Heart right ventricle (tissue), 16 donors: ENCODE data around the gene OTUD6A. TPM values are rescaled to one million over a fixed set of nuclear protein-coding genes. Genes with fewer than 3 reads are reported as not detected.

Experiments used
- ATAC-seq, 8 donors: fragments of 200-7000 bp; cut with Tn5 transposase; one replicate each; pipeline ENCODE4 v1.9.1; 2020; ENCODE audit warnings: mild to moderate bottlenecking in 8 of 8, moderate library complexity in 8 of 8, moderate number of reproducible peaks in 1 of 8
- DNase-seq, 2 donors: peaks; one replicate each; pipeline ENCODE4 v3.0.0-alpha.2; 2020
- H3K27ac ChIP-seq, 10 donors: fragments of 200-600 bp; sonication (generic) in 2 of 10; one replicate each; pipeline versions ENCODE4 v1.5.0 to v1.8.0; 2020 to 2022; ENCODE audit warnings: mild to moderate bottlenecking in 3 of 10
- H3K27me3 ChIP-seq, 7 donors: fragments of 200-600 bp; one replicate each; pipeline ENCODE4 v1.8.0; 2021 to 2022; ENCODE audit warnings: mild to moderate bottlenecking in 2 of 7
- H3K36me3 ChIP-seq, 9 donors: fragments of 200-600 bp; sonication (generic) in 1 of 9; one replicate each; pipeline versions ENCODE4 v1.5.0 to v1.8.0; 2020 to 2022; ENCODE audit warnings: mild to moderate bottlenecking in 2 of 9
- H3K4me1 ChIP-seq, 9 donors: fragments of 200-600 bp; sonication (generic) in 1 of 9; one replicate each; pipeline versions ENCODE4 v1.5.0 to v1.8.0; 2020 to 2022; ENCODE audit warnings: mild to moderate bottlenecking in 4 of 9
- H3K4me3 ChIP-seq, 10 donors: fragments of 200-600 bp; sonication (generic) in 2 of 10; one replicate each; pipeline versions ENCODE4 v1.5.0 to v1.8.0; 2020 to 2022; ENCODE audit warnings: mild to moderate bottlenecking in 7 of 10, moderate library complexity in 2 of 10
- H3K9me3 ChIP-seq, 11 donors: fragments of 200-600 bp in 10 of 11; sonication (generic) in 2 of 11; one replicate each; pipeline versions ENCODE4 v1.5.0 to v1.8.0; 2013 to 2022; ENCODE audit warnings: mild to moderate bottlenecking in 2 of 11, control low read depth in 1 of 11, moderate library complexity in 1 of 11
- CTCF ChIP-seq, 9 donors: fragments of 200-600 bp; sonication (generic) in 2 of 9; IDR thresholded peaks; one replicate each; pipeline versions ENCODE4 v1.5.0 to v1.8.0; 2021 to 2022; ENCODE audit warnings: antibody characterized with exemption in 9 of 9, mild to moderate bottlenecking in 5 of 9, moderate library complexity in 1 of 9
- WGBS, 2 donors: extraction: QIAGEN DNeasy Blood & Tissue Kit; methylation state at CpG; one replicate each; pipeline ENCODE4 v1.1.7; 2013; ENCODE audit warnings: inconsistent platforms in 1 of 2; 5-methylcytosine and 5-hydroxymethylcytosine counted together
- intact Hi-C, 10 donors: fragments of 100-400 bp; cut with DNase I; formaldehyde crosslinking; loops; one replicate each; pipeline versions ENCODE4 v1.11.1 to v1.14.2; 2022
- polyA plus RNA-seq, 2 donors: library from polyadenylated mRNA; stranded (reverse); fragments of 200-250 nt; gene quantifications; one replicate each; pipeline ENCODE4 v1.2.3, GENCODE V29; 2013
- total RNA-seq, 10 donors: library from RNA; stranded (reverse); fragmentation: NEBNext Ultra II Directional in 3 of 10; extraction: Animal tissue kit (Norgen Biotek cat#: 25700) in 3 of 10; gene quantifications; one replicate each; pipeline versions ENCODE4 v1.2.1 to v1.2.4, GENCODE V29; 2021 to 2023
- donor health status: Arrhythmogenic right ventricular cardiomyopathy.
- donor health status: ischemic (EF 13 %, LVEDD 7.1; RV severe dilation, severe dysfunction).
- donor health status: healthy with polysubstance abuse.
- donor health status: DM: no; HTN: yes; CAD: no.
- donor health status: DM: no; HTN: no; CAD: no.
- donor health status: ischemic (EF 25% LVEDD 6.9; RV normal size, moderate dysfunction).
- donor health status: ischemic (EF 25% LVEDD 5.7; RV mildly dilated, moderate dysfunction).
- donor health status: healthy.
- donor health status: DM: yes; HTN: yes; CAD: no.
- donor health status: Ischemic cardiomyopathy.
- donor health status: ischemic (EF 35%, LVEDD 5.7; RV mildly dilated, moderate dysfunction).
- donor health status: nonischemic (EF 11% LVEDD 7.7; RV severe dilation, severe dysfunction).
- donor health status: DM: yes; HTN: yes; CAD: no.
- donor health status: PGD.
- donor health status: ischemic (EF 29% LVEDD 5.4; RV normal size, mild dysfunction).
- donor health status: nonischemic (EF 23%, LVEDD 6.1; RV moderate dilation, normal function).

Gene OTUD6A
- total and polyA plus RNA-seq, 12 donors: not detected

DNA sequence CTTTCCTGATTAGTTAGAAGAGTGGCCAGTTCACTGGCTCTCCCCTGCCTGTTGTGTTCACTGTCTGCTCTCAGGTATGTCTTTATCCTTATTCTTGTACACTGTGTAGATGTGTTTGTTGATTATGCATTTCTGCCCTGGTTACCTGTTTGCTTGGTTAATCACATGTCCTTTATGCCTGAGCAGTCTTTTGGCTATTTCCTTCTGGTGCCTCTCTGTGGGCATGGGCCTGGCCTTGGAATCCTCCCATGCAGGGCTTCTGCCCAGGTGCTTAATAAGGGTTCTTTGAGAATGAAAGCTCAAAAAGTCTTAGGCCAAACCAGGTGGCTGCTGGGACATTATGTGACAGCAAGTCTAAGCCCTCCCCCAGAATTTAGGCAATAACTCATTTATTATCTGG, 26.5 kb downstream of the OTUD6A start:
- intact Hi-C loops: no loop called here
- Histone ChIP-seq H3K36me3 (no peaks in the 10 kb centered on the region), H3K9me3 (no peaks in the 10 kb centered on the region), H3K27me3 (peaks cover 0 to 11% (median 0%) of the 10 kb centered on the region in 7 donors), H3K4me3 (no peak overlapping the region), H3K27ac (no peak overlapping the region), H3K4me1 (peaks cover 0 to 19% (median 3%) of the 10 kb centered on the region in 9 donors)
- DNase-seq: no peak
- TF ChIP-seq CTCF (IDR thresholded peaks at IDR 0.05): no peak
- no peak for ATAC-seq

DNA sequence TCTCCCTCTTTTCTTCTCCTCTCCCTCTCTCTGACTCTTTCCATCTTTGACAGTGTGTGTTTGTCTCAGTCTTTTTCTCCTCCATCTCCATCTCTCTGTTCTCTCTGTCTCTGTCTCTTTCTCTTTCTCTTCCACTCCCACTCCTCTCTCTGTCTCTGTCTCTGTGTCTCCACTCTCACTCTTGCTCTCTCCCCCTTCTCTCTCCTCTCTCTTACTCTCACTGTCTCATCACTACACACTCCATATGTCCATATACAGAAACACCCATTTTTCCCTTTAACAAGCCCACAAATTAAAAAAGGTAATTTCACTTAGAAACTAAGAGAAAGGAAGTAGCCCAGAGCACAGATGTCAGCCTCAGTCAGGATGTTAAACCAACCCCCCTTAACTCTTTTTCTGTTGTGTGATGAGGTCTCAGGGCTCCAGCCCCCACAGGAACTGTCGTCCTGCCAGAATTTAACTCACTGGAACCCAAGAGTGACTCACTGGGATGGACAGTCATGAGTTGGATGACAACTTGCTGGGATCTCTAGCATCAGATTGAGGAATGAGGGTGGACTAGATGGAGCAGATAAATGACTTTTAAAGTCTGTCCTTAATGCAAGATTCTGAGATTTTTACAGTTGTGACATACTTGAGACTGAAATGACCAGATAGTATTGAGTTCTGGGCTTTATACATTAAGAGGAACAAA, 27.5 kb downstream of the OTUD6A start:
- H3K4me1 ChIP-seq: peaks cover 0 to 19% (median 3%) of the 10 kb centered on the region in 9 donors
- peaks cover 0 to 6% (median 0%) of the 10 kb centered on the region in 7 donors for H3K27me3 ChIP-seq
- ATAC-seq: no peak
- no peaks in the 10 kb centered on the region for H3K36me3 ChIP-seq
- 21 to 50% methylated on average over 1 of the region's 1 CpG for WGBS, 2 donors
- no peak overlapping the region for H3K4me3 ChIP-seq
- intact Hi-C loops: loop anchor here in 7 of 10 donors (5.0 to 10.0 kb wide), 8 partner anchors 47 to 665 kb away; partner anchors contain the start of gene EDA (in 1 of the 7)
- no peaks in the 10 kb centered on the region for H3K9me3 ChIP-seq
- no peak for TF ChIP-seq CTCF (IDR thresholded peaks at IDR 0.05)
- no peak for DNase-seq
- H3K27ac ChIP-seq: peak overlapping the region in 1 of 10 donors; percentile 37

DNA sequence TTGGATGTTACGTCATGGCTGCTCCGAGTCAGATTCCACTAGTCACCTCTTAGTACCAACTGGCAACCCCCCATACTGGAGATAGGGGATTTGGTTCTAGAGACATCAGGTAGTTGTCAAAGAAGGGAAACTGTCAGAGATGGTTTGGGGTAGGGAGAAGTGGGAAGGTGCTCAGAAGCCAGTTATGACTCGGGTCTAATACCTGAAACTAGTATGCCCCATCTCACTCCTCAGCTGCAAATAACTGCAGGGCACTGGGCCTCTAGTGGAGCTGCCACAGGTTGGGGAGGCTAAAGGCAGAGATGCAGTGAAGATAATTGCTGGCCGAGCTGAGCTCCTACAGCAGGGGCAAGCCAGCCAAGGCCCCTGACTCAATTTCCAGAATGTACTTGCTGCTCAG, 30.0 kb downstream of the OTUD6A start:
- peaks cover 0 to 19% (median 3%) of the 10 kb centered on the region in 9 donors for H3K4me1 ChIP-seq

GRCh38 chrX:70096052-70096451, 33.8 kb downstream of the OTUD6A start:
- intact Hi-C loops: loop anchor here (2.0 to 10.0 kb wide), 12 partner anchors 54 to 671 kb away; partner anchors contain the start of gene EDA (in 1 of the 10)
- H3K36me3 ChIP-seq: no peaks in the 10 kb centered on the region
- DNase-seq: no peak
- H3K4me3 ChIP-seq: no peak overlapping the region
- ATAC-seq: peak in 2 of 8 donors; percentile 46 to 65
- peaks cover 0 to 23% (median 0%) of the 10 kb centered on the region in 7 donors for H3K27me3 ChIP-seq
- H3K9me3 ChIP-seq: no peaks in the 10 kb centered on the region
- H3K4me1 ChIP-seq: peaks cover 0 to 5% (median 0%) of the 10 kb centered on the region in 9 donors
- 71 to 80% methylated on average over 2 of the region's 2 CpGs for WGBS, 2 donors
- no peak overlapping the region for H3K27ac ChIP-seq
- peak in 5 of 9 donors; percentile 10 to 42 (median 24) for TF ChIP-seq CTCF (IDR thresholded peaks at IDR 0.05)

More for the DNA sequence above, 30.0 kb downstream of the OTUD6A start:
- WGBS, 2 donors: 80 to 84% methylated on average over 4 of the region's 4 CpGs
- DNase-seq (no peak), ATAC-seq (no peak)
- no peaks in the 10 kb centered on the region for H3K36me3 ChIP-seq
- no peaks in the 10 kb centered on the region for H3K9me3 ChIP-seq
- intact Hi-C loops: loop anchor here in 7 of 10 donors (5.0 to 10.0 kb wide), 8 partner anchors 50 to 667 kb away; partner anchors contain the start of gene EDA (in 1 of the 7)
- no peak overlapping the region for H3K27ac ChIP-seq
- peaks cover 0 to 13% (median 0%) of the 10 kb centered on the region in 7 donors for H3K27me3 ChIP-seq
- H3K4me3 ChIP-seq: no peak overlapping the region
- no peak for TF ChIP-seq CTCF (IDR thresholded peaks at IDR 0.05)
